HepG2 (cell line): ENCODE measurements around the gene PPP1R7. TPM values are rescaled to one million over a fixed set of nuclear protein-coding genes. Genes with fewer than 3 reads are reported as not detected.

ENCODE experiments used
- ATF6 ChIP-seq: sonication (generic); formaldehyde crosslinking; conservative IDR thresholded peaks from 2 replicates; pipeline ENCODE4 v1.4.0; 2020; ENCODE audit warnings: missing genetic modification reagents
- DDIT3 ChIP-seq: sonication (generic); formaldehyde crosslinking; IDR thresholded peaks from 2 replicates; pipeline ENCODE4 v1.4.0; 2020; ENCODE audit warnings: mild to moderate bottlenecking, missing genetic modification reagents
- DR1 ChIP-seq: sonication (generic); formaldehyde crosslinking; IDR thresholded peaks from 2 replicates; pipeline ENCODE4 v1.8.0; 2021; ENCODE audit warnings: mild to moderate bottlenecking, missing genetic modification reagents, inconsistent platforms
- EED ChIP-seq: sonication (generic); formaldehyde crosslinking; IDR thresholded peaks from 2 replicates; pipeline ENCODE4 v1.5.0; 2020; ENCODE audit warnings: mild to moderate bottlenecking, missing genetic modification reagents
- GATA4 ChIP-seq: sonication (generic); IDR thresholded peaks from 2 replicates; pipeline ENCODE4 v1.6.1; 2016; ENCODE audit warnings: antibody characterized with exemption, low read depth, borderline replicate concordance
- KDM5B ChIP-seq: sonication (generic); formaldehyde crosslinking; IDR thresholded peaks from 2 replicates; pipeline ENCODE4 v1.4.0; 2020; ENCODE audit warnings: missing genetic modification reagents, mild to moderate bottlenecking, borderline replicate concordance
- NFIB ChIP-seq: sonication (generic); formaldehyde crosslinking; IDR thresholded peaks from 2 replicates; pipeline ENCODE4 v1.9.0; 2021; ENCODE audit warnings: missing genetic modification reagents, mild to moderate bottlenecking, borderline replicate concordance
- NFKB2 ChIP-seq: sonication (generic); formaldehyde crosslinking; IDR thresholded peaks from 2 replicates; pipeline ENCODE4 v1.4.0; 2020; ENCODE audit warnings: missing genetic modification reagents, borderline replicate concordance
- NR1H2 ChIP-seq: sonication (generic); formaldehyde crosslinking; IDR thresholded peaks from 2 replicates; pipeline ENCODE4 v1.8.1; 2022; ENCODE audit warnings: low read depth, missing genetic modification reagents, borderline replicate concordance
- NR3C1 ChIP-seq: sonication (generic); formaldehyde crosslinking; IDR thresholded peaks from 2 replicates; pipeline ENCODE4 v1.4.0; 2020; ENCODE audit warnings: missing genetic modification reagents
- PLRG1 ChIP-seq: fragments of 450-650 bp; conservative IDR thresholded peaks from 2 replicates; pipeline ENCODE4 v1.6.1; 2016
- ZBTB3 ChIP-seq: sonication (generic); formaldehyde crosslinking; IDR thresholded peaks from 2 replicates; pipeline ENCODE4 v1.4.0; 2020; ENCODE audit warnings: low read depth, mild to moderate bottlenecking, moderate library complexity, missing genetic modification reagents, borderline replicate concordance
- ZNF12 ChIP-seq: sonication (generic); formaldehyde crosslinking; IDR thresholded peaks from 2 replicates; pipeline ENCODE4 v1.5.0; 2020; ENCODE audit warnings: missing genetic modification reagents
- ZNF224 ChIP-seq: sonication (generic); formaldehyde crosslinking; IDR thresholded peaks from 2 replicates; pipeline ENCODE4 v1.5.0; 2020; ENCODE audit warnings: mild to moderate bottlenecking, missing genetic modification reagents
- polyA plus RNA-seq, 8 experiments: library from polyadenylated mRNA; depleted of rRNA in 3 of 8; stranded (reverse) in 7 of 8; unstranded in 1 of 8; fragments of >200 nt; fragmentation: Illumina TruSeq in 4 of 8; extraction: Trizol in 4 of 8; gene quantifications; 2 replicates each; pipeline versions ENCODE4 v1.2.1 to v1.2.3, GENCODE V29; 2011 to 2016; ENCODE audit warnings: low read depth in 4 of 8, missing spikeins in 1 of 8, mixed read lengths in 1 of 8; ENCODE audit not compliant: insufficient read depth in 1 of 8
- total RNA-seq, 5 experiments: library from RNA; depleted of rRNA; stranded (reverse); fragments of >200 nt; fragmentation: Illumina TruSeq; extraction: Trizol; gene quantifications; 2 replicates each; pipeline ENCODE4 v1.2.3, GENCODE V29; 2016; ENCODE audit warnings: low read depth in 1 of 5
- TF ChIP-seq, protein P1 (sequence below): sonication (generic); formaldehyde crosslinking; IDR thresholded peaks from 2 replicates; pipeline ENCODE4 v1.4.0; 2020; ENCODE audit warnings: mild to moderate bottlenecking, missing genetic modification reagents, borderline replicate concordance
- TF ChIP-seq, protein P2 (sequence below): sonication (generic); formaldehyde crosslinking; IDR thresholded peaks from 2 replicates; pipeline ENCODE4 v1.8.1; 2023; ENCODE audit warnings: mild to moderate bottlenecking, missing genetic modification reagents

The PPP1R7 gene
- total and polyA plus RNA-seq, 2 of the 13 experiments (the other 11 are each of a cell fraction or from before 2014, with no cell fraction given), result 33.3 to 67.9 TPM

- TF ChIP-seq ATF6 (CRISPR knock-in tag) (peak; percentile 70; the same call in 1 of the 2 replicates), DDIT3 (CRISPR knock-in tag) (0 out of 2 replicates have a peak, but pooled peaks have one; percentile 83), ZBTB3 (CRISPR knock-in tag) (no peak), NR3C1 (CRISPR knock-in tag) (0 out of 2 replicates have a peak, but pooled peaks have one; percentile 71), NFIB (CRISPR knock-in tag) (peak; percentile 95), GATA4 (peak; percentile 77), ZNF224 (CRISPR knock-in tag) (peak; percentile 72; the same call in 1 of the 2 replicates), PLRG1 (no peak), ZNF12 (CRISPR knock-in tag) (peak; percentile 83), NR1H2 (CRISPR knock-in tag) (peak; percentile 48; the same call in 1 of the 2 replicates), EED (peak; percentile 85), NFKB2 (CRISPR knock-in tag) (peak; percentile 98), KDM5B (CRISPR knock-in tag) (peak; percentile 99), DR1 (CRISPR knock-in tag) (peak; percentile 95)
- TF ChIP-seq, protein P1, sequence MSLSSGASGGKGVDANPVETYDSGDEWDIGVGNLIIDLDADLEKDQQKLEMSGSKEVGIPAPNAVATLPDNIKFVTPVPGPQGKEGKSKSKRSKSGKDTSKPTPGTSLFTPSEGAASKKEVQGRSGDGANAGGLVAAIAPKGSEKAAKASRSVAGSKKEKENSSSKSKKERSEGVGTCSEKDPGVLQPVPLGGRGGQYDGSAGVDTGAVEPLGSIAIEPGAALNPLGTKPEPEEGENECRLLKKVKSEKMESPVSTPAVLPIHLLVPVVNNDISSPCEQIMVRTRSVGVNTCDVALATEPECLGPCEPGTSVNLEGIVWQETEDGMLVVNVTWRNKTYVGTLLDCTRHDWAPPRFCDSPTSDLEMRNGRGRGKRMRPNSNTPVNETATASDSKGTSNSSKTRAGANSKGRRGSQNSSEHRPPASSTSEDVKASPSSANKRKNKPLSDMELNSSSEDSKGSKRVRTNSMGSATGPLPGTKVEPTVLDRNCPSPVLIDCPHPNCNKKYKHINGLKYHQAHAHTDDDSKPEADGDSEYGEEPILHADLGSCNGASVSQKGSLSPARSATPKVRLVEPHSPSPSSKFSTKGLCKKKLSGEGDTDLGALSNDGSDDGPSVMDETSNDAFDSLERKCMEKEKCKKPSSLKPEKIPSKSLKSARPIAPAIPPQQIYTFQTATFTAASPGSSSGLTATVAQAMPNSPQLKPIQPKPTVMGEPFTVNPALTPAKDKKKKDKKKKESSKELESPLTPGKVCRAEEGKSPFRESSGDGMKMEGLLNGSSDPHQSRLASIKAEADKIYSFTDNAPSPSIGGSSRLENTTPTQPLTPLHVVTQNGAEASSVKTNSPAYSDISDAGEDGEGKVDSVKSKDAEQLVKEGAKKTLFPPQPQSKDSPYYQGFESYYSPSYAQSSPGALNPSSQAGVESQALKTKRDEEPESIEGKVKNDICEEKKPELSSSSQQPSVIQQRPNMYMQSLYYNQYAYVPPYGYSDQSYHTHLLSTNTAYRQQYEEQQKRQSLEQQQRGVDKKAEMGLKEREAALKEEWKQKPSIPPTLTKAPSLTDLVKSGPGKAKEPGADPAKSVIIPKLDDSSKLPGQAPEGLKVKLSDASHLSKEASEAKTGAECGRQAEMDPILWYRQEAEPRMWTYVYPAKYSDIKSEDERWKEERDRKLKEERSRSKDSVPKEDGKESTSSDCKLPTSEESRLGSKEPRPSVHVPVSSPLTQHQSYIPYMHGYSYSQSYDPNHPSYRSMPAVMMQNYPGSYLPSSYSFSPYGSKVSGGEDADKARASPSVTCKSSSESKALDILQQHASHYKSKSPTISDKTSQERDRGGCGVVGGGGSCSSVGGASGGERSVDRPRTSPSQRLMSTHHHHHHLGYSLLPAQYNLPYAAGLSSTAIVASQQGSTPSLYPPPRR, result peak; percentile 88
- TF ChIP-seq, protein P2, sequence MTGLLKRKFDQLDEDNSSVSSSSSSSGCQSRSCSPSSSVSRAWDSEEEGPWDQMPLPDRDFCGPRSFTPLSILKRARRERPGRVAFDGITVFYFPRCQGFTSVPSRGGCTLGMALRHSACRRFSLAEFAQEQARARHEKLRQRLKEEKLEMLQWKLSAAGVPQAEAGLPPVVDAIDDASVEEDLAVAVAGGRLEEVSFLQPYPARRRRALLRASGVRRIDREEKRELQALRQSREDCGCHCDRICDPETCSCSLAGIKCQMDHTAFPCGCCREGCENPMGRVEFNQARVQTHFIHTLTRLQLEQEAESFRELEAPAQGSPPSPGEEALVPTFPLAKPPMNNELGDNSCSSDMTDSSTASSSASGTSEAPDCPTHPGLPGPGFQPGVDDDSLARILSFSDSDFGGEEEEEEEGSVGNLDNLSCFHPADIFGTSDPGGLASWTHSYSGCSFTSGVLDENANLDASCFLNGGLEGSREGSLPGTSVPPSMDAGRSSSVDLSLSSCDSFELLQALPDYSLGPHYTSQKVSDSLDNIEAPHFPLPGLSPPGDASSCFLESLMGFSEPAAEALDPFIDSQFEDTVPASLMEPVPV (CRISPR knock-in tag), result no peak; the same call in none of the 2 replicates
These were observed 47.9 kb upstream of the PPP1R7 start, which contains the start of gene MTERF4 (continued) for GRCh38 chr2:241102239-241102803.
